OCI-LY3 (cell line): Measurements from ENCODE around the gene DNAJC1.

Experiments
- H2AFZ ChIP-seq: fragments of 200-600, 300-600 bp; shearing (Covaris generic); 2 replicates; pipeline ENCODE4 v1.6.0; 2014; ENCODE audit warnings: antibody characterized with exemption, low read depth, low read length
- H3K27ac ChIP-seq: fragments of 200-600, 300-600 bp; sonication (generic); 2 replicates; pipeline ENCODE4 v1.5.1; 2014; ENCODE audit warnings: mild to moderate bottlenecking, low read length, moderate library complexity, mixed read lengths
- H3K27me3 ChIP-seq: fragments of 200-600, 300-600 bp; sonication (generic); 2 replicates; pipeline ENCODE4 v1.6.1; 2014; ENCODE audit warnings: low read depth, low read length, mixed read lengths
- H3K36me3 ChIP-seq: fragments of 200-600, 300-600 bp; sonication (generic); replicated peaks from 2 replicates; pipeline ENCODE3; 2014; ENCODE audit warnings: low read depth, low read length, mixed read lengths
- H3K4me1 ChIP-seq: fragments of 300-600, 200-600 bp; sonication (generic); 2 replicates; pipeline ENCODE4 v1.6.1; 2014; ENCODE audit warnings: low read length, mixed read lengths
- H3K4me2 ChIP-seq: fragments of 200-600, 300-600 bp; sonication (generic); 2 replicates; pipeline ENCODE4 v1.6.1; 2014; ENCODE audit warnings: low read length, mixed read lengths
- H3K4me3 ChIP-seq: fragments of 300-600, 200-600 bp; sonication (generic); 2 replicates; pipeline ENCODE4 v1.5.1; 2014; ENCODE audit warnings: antibody characterized with exemption, mild to moderate bottlenecking, low read length, moderate library complexity
- H3K79me2 ChIP-seq: fragments of 300-600, 200-600 bp; shearing (Covaris generic); 2 replicates; pipeline ENCODE4 v1.6.1; 2014; ENCODE audit warnings: mild to moderate bottlenecking, low read length, mixed read lengths
- H3K9ac ChIP-seq: fragments of 300-600, 200-600 bp; shearing (Covaris generic); 2 replicates; pipeline ENCODE4 v1.6.0; 2014; ENCODE audit warnings: mild to moderate bottlenecking, low read length, moderate library complexity
- H3K9me3 ChIP-seq: fragments of 200-600, 300-600 bp; shearing (Covaris generic); 2 replicates; pipeline ENCODE4 v1.6.1; 2014; ENCODE audit warnings: low read length, mixed read lengths; ENCODE audit not compliant: insufficient read depth
- H4K20me1 ChIP-seq: fragments of 200-600, 300-600 bp; sonication (generic); 2 replicates; pipeline ENCODE4 v1.6.1; 2016; ENCODE audit warnings: low read length, mixed read lengths; ENCODE audit not compliant: insufficient read depth
- CTCF ChIP-seq: fragments of 200-600, 300-600 bp; sonication (generic); IDR thresholded peaks from 2 replicates; pipeline ENCODE4 v1.5.1; 2014; ENCODE audit warnings: antibody characterized with exemption, low read length, low read depth
- EZH2phosphoT487 ChIP-seq: fragments of 200-600 bp; shearing (Covaris generic); IDR thresholded peaks from 2 replicates; pipeline ENCODE4 v1.6.1; 2018; ENCODE audit warnings: antibody characterized with exemption, mixed run types, low read depth

The DNAJC1 gene

GRCh38 chr10:22016046-22016705, 12.6 kb upstream of the DNAJC1 start:
- H3K4me3 ChIP-seq, result no peak overlapping the region
- H3K4me1 ChIP-seq, result no peaks in the 10 kb centered on the region
- no peaks in the 10 kb centered on the region for H3K27me3 ChIP-seq
- H3K4me2 ChIP-seq, result no peak overlapping the region
- H2AFZ ChIP-seq, result no peak overlapping the region
- H3K79me2 ChIP-seq, result no peaks in the 10 kb centered on the region
- H3K36me3 ChIP-seq, result no peaks in the 10 kb centered on the region
- no peaks in the 10 kb centered on the region for H3K9me3 ChIP-seq
- TF ChIP-seq CTCF, result no peak
- no peak for TF ChIP-seq EZH2phosphoT487
- H3K27ac ChIP-seq, result no peak overlapping the region
- no peak overlapping the region for H3K9ac ChIP-seq
- H4K20me1 ChIP-seq, result no peaks in the 10 kb centered on the region

DNA sequence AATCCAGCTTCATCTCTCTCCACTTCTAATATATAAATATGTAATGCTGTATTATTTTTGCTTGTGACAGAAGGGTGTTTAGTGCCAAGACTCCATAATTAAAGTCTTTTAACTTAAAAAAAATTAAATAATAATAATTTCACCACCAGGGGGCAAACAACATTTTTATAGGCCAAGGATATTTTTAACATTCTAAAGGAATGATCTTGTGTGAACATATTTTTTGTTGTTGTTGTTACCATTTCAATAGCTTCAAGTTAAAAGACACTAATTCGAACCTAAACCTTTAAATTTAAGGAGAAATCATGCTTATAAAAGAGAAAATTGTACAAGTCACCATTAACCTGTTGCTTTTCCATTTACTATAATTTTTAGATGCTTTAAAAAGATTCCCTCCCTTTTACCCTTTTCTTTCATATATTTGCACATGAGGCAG, 7.5 kb upstream of the DNAJC1 start:
- H3K4me2 ChIP-seq, result no peak overlapping the region
- H3K27ac ChIP-seq, result no peak overlapping the region
- no peaks in the 10 kb centered on the region for H4K20me1 ChIP-seq
- H3K79me2 ChIP-seq, result no peaks in the 10 kb centered on the region
- H3K9me3 ChIP-seq, result no peaks in the 10 kb centered on the region
- H2AFZ ChIP-seq, result no peak overlapping the region
- no peaks in the 10 kb centered on the region for H3K36me3 ChIP-seq
- no peak overlapping the region for H3K9ac ChIP-seq
- H3K4me1 ChIP-seq, result peaks cover 10% of the 10 kb centered on the region
- H3K27me3 ChIP-seq, result no peaks in the 10 kb centered on the region
- no peak for TF ChIP-seq EZH2phosphoT487
- peak; percentile 25 for TF ChIP-seq CTCF
- H3K4me3 ChIP-seq, result no peak overlapping the region

GRCh38 chr10:22010539-22010938, 7.0 kb upstream of the DNAJC1 start:
- H3K27me3 ChIP-seq, result no peaks in the 10 kb centered on the region
- peaks cover 15% of the 10 kb centered on the region for H3K4me1 ChIP-seq
- H3K4me3 ChIP-seq, result no peak overlapping the region
- H3K36me3 ChIP-seq, result no peaks in the 10 kb centered on the region
- H2AFZ ChIP-seq, result no peak overlapping the region
- no peak overlapping the region for H3K27ac ChIP-seq
- no peaks in the 10 kb centered on the region for H4K20me1 ChIP-seq
- no peak overlapping the region for H3K4me2 ChIP-seq
- H3K9me3 ChIP-seq, result no peaks in the 10 kb centered on the region
- H3K79me2 ChIP-seq, result no peaks in the 10 kb centered on the region
- TF ChIP-seq EZH2phosphoT487, result no peak
- TF ChIP-seq CTCF, result no peak
- H3K9ac ChIP-seq, result no peak overlapping the region

DNA sequence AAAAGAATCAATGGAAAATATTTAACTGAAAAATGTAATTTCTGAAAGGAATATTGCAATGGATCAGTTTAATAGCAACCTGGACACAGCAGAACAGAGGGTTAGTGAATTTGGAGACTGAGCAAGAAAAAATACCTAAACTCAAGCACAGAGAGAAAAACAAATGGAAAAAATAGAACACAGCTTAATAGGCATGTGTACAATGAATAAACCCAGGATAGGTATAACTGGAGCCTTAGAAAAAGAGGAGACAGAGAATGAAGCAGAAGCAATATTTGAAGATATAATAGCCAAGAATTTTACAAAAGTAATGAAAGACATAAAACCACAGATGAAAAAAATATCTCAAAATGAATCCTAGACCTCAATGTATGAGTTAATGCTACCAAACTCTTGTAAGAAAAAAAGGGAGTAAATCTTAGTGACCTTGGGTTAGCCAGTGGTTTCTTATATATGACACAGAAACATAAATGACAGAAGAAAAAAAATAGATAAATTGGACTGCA, 2.9 kb upstream of the DNAJC1 start:
- no peak overlapping the region for H3K27ac ChIP-seq
- no peaks in the 10 kb centered on the region for H3K9me3 ChIP-seq
- no peak overlapping the region for H3K4me2 ChIP-seq
- H3K9ac ChIP-seq, result no peak overlapping the region
- peaks cover 31% of the 10 kb centered on the region for H3K4me1 ChIP-seq
- H3K27me3 ChIP-seq, result no peaks in the 10 kb centered on the region
- no peak overlapping the region for H2AFZ ChIP-seq
- peaks cover 9% of the 10 kb centered on the region for H3K79me2 ChIP-seq
- TF ChIP-seq CTCF (no peak), EZH2phosphoT487 (no peak)
- H3K4me3 ChIP-seq, result no peak overlapping the region
- H3K36me3 ChIP-seq, result no peaks in the 10 kb centered on the region
- no peaks in the 10 kb centered on the region for H4K20me1 ChIP-seq
